H7 (cell line): Measurements from ENCODE around the gene HIRIP3. TPM values are rescaled to one million over a fixed set of nuclear protein-coding genes. Genes with fewer than 3 reads are reported as not detected.
A peak's percentile ranks its signal among the peaks of the same experiment; 100 is the strongest.
"Not testable (repeated sequence)": the region's sequence is repeated elsewhere in the genome, so short reads cannot be mapped to it uniquely, and the experiment has no call there.

Experiments
- DNase-seq: peaks from one replicate; pipeline ENCODE4 v3.0.0; 2012
- H3K27me3 ChIP-seq: 2 replicates; pipeline ENCODE4 v1.6.0; 2011; ENCODE audit warnings: mild to moderate bottlenecking, low read length; ENCODE audit not compliant: control insufficient read depth, insufficient read depth
- H3K36me3 ChIP-seq: replicated peaks from 2 replicates; pipeline ENCODE4 v1.5.1; 2011; ENCODE audit warnings: low read length; ENCODE audit not compliant: control insufficient read depth, insufficient read depth
- H3K4me3 ChIP-seq: 2 replicates; pipeline ENCODE4 v1.5.1; 2011; ENCODE audit warnings: low read depth, mild to moderate bottlenecking, control low read depth, low read length, moderate library complexity; ENCODE audit not compliant: insufficient read depth
- total RNA-seq: library from RNA; depleted of rRNA; stranded (reverse); fragments of >200 nt; shearing (Covaris generic); gene quantifications from 2 replicates; pipeline ENCODE4 v1.2.3, GENCODE V29; 2014

Gene HIRIP3
- total RNA-seq, 1 experiment from 2014 or later, result 20.5 TPM

DNA sequence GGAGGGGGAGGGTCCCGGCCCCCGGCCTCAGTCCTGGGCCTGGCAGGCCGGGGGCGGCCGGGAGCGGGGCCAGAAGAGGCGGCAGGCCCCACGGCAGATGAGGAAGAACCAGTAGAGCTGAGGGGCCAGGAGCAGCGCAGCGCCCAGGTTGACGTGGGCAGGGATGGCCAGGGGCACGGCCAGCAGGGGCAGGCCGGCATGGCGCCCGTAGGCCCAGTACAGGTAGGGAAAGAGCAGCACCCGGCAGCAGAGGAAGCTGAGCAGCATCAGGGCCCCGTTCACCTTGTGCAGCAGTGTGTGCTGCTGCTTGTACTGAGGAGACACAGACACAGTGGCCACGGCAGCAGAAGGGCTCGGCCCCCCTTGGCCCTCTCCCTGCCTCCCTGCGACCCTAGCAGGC is 29.7 kb upstream of the HIRIP3 start:
- H3K36me3 ChIP-seq, result no peaks in the 10 kb centered on the region

DNA sequence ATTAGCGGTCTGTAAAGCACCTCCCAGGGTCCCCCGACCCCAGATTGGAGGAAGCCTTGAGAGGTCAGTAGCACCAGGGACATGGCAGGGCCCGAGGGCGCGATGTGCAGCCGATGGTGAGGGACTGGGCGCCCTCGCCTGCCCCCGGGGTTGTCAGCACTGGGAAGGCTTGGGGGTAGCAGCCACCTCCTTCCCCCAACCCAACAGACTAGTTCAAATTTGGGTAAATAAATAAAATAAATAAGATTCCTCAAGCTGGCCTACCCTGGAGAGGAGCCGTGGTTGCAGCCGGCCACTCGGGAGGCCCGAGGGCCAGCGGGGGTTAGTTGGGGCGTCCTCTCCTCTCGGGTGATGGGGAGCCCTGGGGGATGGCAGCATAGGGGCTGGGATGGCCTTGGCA is 29.0 kb upstream of the HIRIP3 start:
- Histone ChIP-seq H3K4me3 (no peak overlapping the region), H3K36me3 (no peaks in the 10 kb centered on the region), H3K27me3 (no peaks in the 10 kb centered on the region; the same call in 1 of the 2 replicates)
- no peak for DNase-seq

More for the DNA sequence above, 29.7 kb upstream of the HIRIP3 start:
- H3K4me3 ChIP-seq, result no peak overlapping the region
- H3K27me3 ChIP-seq, result peaks cover 5% of the 10 kb centered on the region; the same call in 1 of the 2 replicates
- no peak for DNase-seq

DNA sequence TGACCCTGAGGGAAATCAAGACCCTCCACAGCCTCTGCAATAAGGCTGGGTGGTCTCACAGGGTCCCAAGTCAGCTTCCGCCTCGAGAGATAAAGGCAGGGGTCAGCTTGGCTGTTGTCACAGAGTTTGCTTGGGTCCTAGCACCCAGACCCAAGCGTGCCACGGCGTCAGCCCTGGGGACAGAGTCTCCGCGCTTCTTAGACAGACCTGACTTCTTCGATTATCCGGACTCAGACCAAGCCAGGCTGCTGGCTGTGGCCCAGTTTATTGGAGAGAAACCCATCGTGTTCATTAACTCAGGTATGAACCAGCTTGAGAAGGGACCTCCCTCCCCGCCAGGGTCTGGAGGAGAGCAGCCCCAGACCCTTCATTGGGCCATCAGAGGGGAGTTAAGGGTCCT is 28.2 kb upstream of the HIRIP3 start:
- DNase-seq, result no peak
- H3K4me3 ChIP-seq, result no peak overlapping the region
- H3K36me3 ChIP-seq, result no peaks in the 10 kb centered on the region
- H3K27me3 ChIP-seq, result no peaks in the 10 kb centered on the region; the same call in 1 of the 2 replicates

DNA sequence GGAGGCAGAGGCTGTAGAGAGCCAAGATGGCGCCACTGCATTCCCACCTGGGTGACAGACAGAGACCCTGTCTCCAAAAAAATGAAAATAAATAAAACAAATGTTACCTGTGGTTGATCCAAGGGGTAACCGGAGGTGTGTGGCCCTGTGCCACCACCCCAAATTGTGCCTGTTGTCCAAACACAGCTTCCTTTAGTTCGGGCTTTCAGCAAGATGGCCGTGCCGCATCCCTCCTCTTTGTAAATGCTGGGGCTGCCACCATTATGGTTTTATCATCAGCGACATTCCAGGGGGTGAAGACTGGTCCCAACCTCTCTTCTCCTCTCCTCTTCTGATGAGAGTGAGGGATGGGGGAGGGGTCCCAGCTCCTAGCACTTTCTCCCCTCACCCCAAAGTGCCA is 27.5 kb upstream of the HIRIP3 start, which contains the start of gene C16orf92:
TSS of gene C16orf92 (plus strand) at position 312 of the 400 bp plus-strand sequence. CDS start 143 bp downstream, outside the sequence.
- H3K36me3 ChIP-seq, result no peaks in the 10 kb centered on the region
- no peaks in the 10 kb centered on the region; the same call in 1 of the 2 replicates for H3K27me3 ChIP-seq
- DNase-seq, result no peak
- no peak within 1 kb of the TSS for H3K4me3 ChIP-seq

DNA sequence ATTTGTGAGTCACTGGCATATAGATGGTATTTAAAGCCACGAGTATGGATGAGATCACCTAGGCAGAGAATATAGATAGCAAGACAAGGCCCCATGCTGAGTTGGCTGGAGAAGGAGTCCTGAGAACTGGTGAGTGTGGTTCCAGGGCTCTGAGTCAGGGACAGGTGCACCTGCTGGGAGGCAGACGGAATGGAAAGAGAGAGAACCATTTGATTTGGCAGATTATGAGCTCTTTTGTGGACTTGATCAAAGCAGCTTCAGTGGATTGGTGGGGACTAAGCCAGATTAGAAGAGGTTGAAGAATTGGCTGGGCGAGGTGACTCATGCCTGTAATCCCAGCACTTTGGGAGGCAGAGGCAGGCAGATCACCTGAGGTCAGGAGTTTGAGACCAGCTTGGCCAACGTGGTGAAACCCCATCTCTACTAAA is 23.3 kb upstream of the HIRIP3 start:
- no peak for DNase-seq
- Histone ChIP-seq H3K36me3 (no peaks in the 10 kb centered on the region), H3K4me3 (no peak overlapping the region), H3K27me3 (no peaks in the 10 kb centered on the region)

DNA sequence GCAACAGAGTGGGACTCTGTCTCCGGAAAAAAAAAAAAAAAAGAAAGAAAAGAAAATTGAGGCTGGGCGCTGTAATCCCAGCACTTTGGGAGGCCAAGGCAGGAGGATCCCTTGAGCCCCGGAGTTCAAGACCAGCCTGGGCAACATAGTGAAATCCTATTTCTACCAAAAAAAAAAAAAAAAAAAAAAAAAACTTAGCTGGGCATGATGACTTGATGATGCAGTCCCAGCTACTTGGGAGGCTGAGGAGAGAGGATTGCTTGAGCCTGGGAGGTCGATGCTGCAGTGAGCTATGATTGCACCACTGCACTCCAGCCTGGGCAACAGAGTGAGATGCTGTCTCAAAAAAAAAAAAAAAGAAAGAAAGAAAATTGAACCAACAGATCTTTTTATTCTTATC is 22.5 kb upstream of the HIRIP3 start:
- DNase-seq, H3K27me3 ChIP-seq, H3K36me3 ChIP-seq, H3K4me3 ChIP-seq: not testable (repeated sequence)

DNA sequence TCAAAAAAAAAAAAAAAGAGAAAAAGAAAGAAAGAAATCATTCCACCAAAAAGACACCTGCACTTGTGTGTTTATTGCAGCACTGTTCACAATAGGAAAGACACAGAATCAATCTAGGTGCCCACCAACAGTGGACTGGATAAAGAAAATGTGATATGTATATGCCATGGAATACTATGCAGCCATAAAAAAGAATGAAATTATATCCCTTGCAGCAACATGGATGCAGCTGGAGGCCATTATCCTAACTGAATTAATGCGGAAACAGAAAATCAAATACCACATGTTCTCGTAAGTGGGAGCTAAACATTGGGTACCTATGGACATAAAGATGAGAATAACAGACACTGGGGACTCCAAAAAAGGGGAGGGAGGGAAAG is 21.9 kb upstream of the HIRIP3 start:
- H3K36me3 ChIP-seq, result no peaks in the 10 kb centered on the region
- no peak overlapping the region for H3K4me3 ChIP-seq
- H3K27me3 ChIP-seq, result peaks cover 5% of the 10 kb centered on the region
- no peak for DNase-seq

DNA sequence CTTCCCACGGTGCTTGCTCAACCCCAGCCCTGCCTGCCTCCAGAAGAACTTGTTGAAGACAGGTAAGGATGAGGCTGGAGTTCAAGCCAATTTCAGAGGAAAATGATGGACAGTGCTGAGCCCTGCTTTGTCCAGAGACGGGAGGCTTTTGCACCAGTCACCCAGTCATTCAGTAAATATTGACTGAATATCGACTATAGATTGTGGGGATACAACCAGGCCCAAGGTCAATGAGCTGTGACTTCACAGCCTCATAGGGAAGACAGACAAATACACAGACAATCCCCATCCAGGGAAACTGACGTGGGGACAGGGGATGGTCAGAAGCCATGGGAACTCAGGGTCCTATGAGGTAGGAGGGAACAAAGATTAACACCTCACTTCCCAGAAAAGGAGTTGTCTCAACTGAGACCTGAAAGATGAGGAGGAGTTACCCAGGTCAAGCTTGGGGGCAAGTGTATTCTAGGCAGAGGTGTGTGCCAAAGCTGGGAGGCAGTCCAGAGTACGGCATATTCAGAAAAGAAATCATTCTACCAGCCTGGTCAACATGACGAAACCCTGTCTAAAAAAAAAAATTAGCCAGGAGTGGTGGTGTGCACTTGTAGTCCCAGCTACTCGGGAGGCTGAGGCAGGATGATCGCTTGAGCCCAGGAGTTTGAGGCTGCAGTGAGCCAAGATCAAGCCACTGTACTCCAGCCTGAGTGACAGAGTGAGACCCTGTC is 21.3 kb upstream of the HIRIP3 start:
- DNase-seq, result no peak
- Histone ChIP-seq H3K4me3 (no peak overlapping the region), H3K36me3 (no peaks in the 10 kb centered on the region), H3K27me3 (peaks cover 11% of the 10 kb centered on the region)

DNA sequence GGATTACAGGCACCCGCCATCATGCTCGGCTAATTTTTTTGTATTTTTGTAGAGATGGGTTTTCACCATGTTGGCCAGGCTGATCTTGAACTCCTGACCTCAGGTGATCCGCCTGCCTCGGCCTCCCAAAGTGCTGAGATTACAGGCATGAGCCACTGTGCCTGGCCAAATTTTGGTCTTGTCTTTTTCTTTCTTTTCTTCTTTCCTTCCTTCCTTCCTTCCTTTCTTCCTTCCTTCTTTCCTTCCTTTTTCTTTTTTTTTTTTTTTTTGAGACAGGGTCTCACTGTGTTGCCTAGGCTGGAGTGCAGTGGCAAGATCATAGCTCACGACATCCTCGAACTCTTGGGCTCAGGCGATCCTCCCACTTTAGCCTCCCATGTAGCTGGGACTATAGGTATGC is 20.0 kb upstream of the HIRIP3 start:
- not testable (repeated sequence) for H3K36me3 ChIP-seq, DNase-seq, H3K4me3 ChIP-seq
- H3K27me3 ChIP-seq, result peaks cover 21% of the 10 kb centered on the region

DNA sequence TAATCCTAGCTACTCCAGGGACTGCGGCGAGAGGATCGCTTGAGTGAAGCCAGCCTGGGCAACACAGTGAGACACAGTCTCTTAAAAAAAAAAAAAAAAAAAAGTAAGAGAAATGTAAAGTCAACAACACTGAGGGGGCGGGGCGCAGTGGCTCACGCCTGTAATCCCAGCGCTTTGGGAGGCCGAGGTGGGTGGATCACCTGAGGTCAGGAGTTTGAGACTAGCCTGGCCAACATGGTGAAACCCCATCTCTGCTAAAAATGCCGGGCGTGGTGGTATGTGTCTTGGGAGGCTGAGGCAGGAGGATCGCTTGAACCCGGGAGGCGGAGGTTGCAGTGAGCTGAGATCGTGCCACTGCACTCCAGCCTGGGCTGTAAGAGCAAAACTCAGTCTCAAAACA is 17.2 kb upstream of the HIRIP3 start:
- peak; percentile 9 for DNase-seq
- H3K36me3 ChIP-seq, H3K4me3 ChIP-seq: not testable (repeated sequence)
- H3K27me3 ChIP-seq, result peaks cover 34% of the 10 kb centered on the region

DNA sequence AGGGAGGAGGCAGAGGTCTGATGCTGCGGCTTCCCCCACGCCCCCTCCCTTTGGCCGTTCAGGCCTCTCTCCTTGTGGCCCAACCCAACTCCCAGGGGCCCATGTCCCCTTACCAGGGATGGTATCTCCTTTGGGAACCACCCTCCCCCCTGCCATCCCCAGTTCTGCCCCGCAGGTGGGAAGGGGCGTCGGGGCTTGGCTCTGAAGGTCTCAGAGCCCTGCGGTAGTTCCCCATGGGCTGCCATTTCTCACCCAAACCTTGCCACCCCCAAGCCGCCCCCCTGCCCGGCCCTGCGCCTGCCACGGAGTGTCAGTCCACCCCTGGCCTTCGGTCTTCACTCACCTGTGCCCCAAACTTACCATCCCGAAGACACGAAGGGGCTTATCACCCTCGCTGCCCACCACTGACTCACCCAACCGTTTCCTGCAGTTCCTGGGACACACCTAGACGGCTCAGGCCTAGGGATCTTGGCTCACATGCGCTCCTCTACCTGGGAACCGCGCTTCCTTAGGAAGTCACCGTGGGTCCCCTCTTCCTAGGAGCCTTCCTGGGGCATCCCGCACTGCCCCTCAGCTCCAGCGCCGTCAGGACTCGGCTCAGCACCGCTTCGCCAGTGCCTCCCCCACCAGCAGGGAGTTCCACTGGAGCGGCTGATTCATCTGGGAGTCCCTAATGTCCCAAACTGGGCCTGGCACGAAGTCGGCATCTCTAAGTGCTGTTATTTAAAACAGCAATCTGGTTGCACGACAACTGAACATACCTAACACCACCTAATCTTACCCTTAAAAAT is 16.5 kb upstream of the HIRIP3 start:
- H3K27me3 ChIP-seq, result peaks cover 34% of the 10 kb centered on the region
- H3K4me3 ChIP-seq, result peak overlapping the region; percentile 83
- DNase-seq, result peak; percentile 75
- no peaks in the 10 kb centered on the region for H3K36me3 ChIP-seq

DNA sequence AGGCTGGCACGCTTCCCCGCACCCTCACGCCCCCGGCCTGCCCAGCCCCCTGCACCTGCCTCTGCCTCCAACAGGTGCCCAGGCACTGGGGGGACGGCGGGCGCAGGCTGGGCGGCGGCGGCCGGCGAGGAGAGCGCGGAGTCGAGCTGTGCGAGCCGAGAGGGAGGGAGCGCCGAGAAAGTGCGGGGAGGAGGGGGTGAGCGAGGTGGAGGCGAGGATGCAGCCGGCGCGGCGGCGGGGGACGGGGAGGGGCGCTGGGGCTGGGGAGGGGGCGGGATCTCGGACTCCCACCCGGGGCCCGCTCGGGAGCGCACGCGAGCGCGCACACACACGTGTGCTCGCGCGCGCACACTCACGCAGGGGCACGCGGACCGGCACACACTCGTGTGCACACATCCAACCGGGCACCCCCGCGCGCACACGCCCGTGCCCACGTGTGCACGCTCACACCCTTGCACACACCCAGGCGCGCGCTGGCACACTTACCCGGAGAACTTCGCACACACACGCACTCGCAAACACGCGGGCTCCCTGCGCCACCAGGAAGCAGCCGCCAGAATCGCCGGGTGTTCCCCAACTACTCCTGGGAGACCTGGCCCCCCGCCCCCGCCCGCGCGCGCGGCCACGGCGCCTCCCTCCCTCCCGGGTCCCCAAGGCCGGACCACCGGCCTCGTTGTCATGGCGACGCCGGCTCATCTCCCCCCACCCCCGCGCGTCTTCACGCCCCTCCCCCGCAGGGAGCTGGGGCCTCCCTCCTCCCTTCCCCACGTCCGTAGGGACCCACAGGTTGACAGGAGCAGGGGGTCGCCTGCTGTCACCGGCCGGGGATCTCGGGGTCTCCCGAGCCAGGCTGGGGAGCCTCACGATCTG is 15.7 kb upstream of the HIRIP3 start, which contains the start of gene DOC2A:
TSS of gene DOC2A (minus strand) at position 184 of the 870 bp plus-strand sequence. CDS start 805 bp downstream, outside the sequence.
- Histone ChIP-seq H3K4me3 (peak within 1 kb of the TSS; percentile 83), H3K36me3 (no peaks in the 10 kb centered on the region)
- DNase-seq, result peak; percentile 97

DNA sequence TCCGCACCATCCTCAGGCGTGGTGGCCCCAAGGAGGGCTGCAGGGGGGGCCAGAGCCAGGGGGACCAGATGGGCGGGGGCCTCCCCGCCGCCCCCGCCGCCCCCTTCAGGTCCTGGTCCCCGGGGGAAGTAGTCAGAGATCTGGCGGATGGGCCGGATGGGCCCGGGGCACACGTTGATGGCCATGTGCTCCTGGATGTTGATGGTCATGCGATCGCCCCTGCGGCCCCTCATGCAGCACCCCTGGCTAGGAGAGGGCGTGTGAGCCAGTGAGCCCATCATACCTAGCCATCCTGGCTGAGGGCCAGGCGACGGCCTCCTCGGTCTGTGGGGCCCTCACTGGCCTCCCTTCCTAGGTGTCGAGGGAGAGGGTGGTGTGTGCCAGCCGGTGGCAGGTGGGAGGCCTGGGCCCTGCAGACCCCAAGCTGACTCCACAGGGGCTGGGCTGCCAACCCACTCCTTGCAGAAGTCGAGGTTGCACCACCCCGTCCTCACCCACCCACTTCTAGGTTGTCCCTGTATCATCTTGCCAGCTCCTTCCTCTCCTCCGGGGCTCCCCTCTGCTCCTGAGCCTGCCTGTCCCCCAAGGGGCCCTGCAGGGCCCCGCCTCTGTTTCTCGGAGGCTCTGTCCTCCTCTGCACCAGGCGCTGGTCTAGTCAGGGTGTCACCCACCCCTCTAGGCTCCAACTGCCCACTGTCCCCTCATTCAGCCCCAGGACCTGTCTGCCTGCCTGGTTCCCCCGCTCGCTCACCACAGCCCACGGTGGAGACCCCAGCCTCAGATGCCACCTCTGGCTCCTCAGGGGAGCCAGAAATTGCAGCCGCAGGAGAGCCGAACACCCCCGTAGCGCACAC is 14.8 kb upstream of the HIRIP3 start:
- Histone ChIP-seq H3K36me3 (no peaks in the 10 kb centered on the region), H3K27me3 (peaks cover 34% of the 10 kb centered on the region), H3K4me3 (peak overlapping the region; percentile 83)
- peak; percentile 83 for DNase-seq

More for the DNA sequence above, 15.7 kb upstream of the HIRIP3 start, which contains the start of gene DOC2A:
- H3K27me3 ChIP-seq, result peaks cover 34% of the 10 kb centered on the region
